GM21526 (cell line): ENCODE measurements around the gene SELPLG.
"Not testable (repeated sequence)": the region's sequence is repeated elsewhere in the genome, so short reads cannot be mapped to it uniquely, and the experiment has no call there.

Experiments
- ATAC-seq: cut with Tn5 transposase; IDR thresholded peaks from one replicate; pipeline ENCODE4 v1.9.1; 2021; ENCODE audit warnings: moderate library complexity; ENCODE audit not compliant: unreplicated experiment, low FRiP score

Gene SELPLG

DNA sequence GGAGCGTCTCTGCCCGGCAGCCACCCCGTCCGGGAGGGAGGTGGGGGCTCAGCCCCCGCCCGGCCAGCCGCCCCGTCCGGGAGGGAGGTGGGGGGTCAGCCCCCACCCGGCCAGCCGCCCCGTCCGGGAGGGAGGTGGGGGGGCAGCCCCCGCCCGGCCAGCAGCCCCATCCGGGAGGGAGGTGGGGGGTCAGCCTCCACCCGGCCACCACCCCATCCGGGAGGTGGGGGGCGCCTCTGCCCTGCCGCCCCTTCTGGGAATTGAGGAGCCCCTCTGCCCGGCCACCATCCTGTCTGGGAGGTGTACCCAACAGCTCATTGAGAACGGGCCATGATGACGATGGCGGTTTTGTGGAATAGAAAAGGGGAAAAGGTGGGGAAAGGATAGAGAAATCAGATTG lies 22.6 kb upstream of the SELPLG start:
- ATAC-seq, result not testable (repeated sequence)

DNA sequence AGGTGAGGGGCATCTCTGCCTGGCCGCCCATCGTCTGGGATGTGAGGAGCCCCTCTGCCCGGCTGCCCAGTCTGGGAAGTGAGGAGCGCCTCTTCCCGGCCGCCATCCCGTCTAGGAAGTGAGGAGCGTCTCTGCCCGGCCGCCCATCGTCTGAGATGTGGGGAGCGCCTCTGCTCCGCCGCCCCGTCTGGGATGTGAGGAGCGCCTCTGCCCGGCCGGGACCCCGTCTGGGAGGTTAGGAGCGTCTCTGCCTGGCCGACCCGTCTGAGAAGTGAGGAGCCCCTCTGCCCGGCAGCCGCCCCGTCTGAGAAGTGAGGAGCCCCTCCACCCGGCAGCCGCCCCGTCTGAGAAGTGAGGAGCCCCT lies 22.1 kb upstream of the SELPLG start:
- ATAC-seq, result not testable (repeated sequence)

DNA sequence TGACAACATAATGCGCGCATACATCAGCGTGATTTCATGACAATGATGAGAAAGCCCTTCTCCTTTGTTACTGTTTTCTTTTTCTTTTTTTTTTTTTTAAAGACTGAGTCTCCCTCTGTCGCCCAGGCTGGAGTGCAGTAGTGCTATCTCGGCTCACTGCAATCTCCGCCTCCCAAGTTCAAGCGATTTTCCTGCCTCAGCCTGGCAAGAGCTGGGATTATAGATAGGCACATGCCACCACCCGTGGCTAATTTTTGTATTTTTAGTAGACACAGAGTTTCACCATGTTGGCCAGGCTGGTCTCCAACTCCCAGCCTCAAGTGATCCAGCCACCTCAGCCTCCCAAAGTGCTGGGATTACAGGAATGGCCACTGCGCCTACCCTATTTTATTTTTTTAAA lies 20.9 kb upstream of the SELPLG start:
- ATAC-seq, result not testable (repeated sequence)

DNA sequence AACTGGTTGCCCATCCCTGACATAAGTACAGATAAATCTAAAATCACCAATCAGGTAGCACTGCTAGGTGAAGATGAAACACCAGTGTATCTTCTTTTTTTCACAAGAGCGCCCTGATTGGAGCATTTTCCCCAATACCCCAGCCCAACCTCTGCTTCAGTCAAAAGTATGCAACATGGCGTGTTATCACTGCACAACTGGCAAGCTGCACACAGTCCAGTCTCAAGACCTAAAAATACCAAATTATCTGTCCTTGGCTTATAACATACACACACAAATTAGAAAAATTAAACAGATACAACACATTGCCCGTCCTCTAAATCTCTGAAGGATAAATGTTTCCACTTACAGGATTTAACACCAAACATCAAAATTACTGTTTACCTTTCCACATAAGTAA lies 20.2 kb upstream of the SELPLG start:
- no peak for ATAC-seq

DNA sequence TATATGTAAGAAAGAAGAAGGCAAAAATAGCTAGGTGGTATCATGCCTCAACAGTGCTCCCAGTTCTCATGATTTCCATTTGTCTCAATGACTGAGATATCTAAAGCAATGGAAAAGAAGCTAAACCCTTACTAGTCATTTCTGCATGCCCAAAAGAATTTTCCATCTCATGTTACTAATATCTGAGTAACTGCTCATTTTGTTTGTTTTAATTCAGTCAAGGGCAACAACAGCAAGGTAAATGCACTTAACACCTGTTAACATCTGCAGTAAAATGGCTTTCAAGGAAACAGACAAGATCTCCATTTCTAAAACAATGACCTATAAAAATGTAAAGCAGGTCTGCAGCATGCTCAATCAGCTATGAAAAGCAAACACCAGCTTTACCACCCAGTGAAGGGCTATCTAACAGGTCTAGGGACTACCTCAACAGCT lies 19.4 kb upstream of the SELPLG start:
- no peak for ATAC-seq

DNA sequence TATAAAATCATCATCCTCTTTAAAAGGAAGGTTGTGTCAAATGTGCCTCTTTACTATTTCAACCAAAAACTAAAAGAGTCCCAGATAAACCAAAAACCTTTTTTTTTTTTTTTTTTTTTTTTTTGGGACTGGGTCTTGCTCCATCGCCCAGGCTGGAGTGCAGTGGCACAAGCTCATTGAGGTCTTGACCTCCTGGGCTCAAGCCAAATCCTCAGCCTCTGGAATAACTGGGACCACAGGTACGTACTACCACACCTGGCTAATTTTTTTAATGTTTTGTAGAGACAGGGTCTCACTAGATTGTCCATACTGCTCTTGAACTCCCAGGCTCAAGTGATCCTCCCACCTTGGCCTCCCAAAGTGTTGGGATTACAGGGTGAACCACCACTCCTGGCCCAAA lies 16.4 kb upstream of the SELPLG start:
- no peak for ATAC-seq

DNA sequence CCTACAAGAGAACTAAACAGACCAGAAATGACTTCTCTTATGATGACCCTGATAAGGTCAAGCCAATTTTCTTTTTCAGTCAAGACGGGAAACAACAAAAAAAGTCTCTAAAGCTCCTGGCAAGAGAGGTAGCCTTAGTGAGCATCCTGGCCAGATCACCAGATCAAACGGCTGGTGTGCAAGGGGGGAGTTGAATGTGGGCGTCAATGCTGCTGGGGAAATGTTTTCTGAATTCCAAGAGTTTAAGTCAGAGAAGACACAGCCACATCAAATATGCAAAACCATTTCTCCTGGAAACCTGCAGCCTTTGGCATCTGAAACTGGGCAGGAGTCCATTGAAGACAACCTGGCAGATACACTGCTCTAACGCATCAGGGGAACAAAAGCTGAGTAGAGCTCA lies 16.0 kb upstream of the SELPLG start:
- ATAC-seq, result no peak

DNA sequence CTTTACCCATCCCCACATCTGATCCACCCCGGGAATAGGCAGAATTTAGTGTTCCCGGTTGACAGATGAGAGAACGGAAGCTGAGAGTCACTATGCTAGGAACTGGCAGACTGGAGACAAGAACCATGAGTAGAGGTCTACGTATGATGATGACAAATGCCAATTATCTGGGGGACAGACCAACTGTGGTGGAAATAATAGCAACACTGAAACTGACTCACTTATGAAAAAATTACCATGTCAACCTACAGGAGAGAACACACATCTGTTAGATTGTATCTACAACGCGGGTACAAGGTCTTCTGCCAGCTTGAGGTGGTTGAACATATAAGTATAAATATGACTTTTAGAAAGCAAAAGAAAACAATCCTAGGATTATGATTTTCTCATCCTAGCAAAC lies 15.4 kb upstream of the SELPLG start:
- no peak for ATAC-seq

DNA sequence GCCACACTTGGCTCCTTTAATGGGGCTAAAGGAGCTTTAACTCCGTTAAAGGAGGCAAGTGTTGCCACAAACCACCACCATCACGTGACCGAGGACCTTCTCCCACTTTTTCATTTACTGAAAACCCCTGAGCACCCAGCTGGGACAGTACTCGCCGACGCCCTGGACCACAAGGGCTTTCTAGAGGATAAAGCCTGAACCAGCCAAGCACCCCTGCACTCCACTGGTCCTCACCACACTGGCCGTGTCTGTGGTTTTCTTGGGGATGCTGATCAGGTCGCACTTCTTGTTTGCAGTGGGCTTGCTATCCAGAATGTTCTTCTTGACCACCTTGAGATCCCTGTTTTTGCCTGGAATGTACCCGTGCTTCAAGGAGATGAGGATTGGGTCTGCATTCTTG lies 14.7 kb upstream of the SELPLG start:
- no peak for ATAC-seq

DNA sequence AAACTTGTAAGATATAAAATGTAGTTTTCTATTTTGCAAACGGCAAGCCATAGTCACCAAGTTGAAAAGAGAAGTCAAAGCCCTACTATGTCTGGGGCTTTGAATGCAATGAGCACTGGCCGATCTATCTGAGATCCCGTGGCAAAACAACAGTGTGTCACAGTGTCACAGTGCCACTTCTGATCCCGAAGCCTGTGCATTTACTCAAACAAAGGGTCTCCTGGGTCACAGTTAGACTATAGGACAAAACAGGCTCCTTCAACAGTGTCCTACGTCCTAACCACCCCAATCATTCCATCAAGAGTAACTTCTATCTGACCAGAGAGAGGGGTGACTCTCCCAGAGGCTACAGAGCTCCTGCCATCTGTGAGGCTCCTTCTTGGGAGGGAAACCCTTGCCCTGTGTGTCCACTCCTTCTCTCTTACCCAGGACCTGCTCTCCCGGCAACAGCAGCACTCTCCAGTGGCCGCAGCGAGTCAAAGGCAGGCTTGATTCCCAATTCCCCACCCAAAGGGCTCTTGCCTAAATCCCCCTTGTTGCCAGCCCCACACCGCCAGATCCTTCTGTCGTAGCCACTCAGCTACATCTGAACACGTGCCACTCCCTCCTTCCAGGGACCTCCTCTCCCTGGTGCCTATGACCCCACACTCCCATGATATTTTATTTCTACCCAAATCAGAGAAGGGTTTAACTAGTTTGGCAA lies 14.0 kb upstream of the SELPLG start:
- ATAC-seq, result no peak

DNA sequence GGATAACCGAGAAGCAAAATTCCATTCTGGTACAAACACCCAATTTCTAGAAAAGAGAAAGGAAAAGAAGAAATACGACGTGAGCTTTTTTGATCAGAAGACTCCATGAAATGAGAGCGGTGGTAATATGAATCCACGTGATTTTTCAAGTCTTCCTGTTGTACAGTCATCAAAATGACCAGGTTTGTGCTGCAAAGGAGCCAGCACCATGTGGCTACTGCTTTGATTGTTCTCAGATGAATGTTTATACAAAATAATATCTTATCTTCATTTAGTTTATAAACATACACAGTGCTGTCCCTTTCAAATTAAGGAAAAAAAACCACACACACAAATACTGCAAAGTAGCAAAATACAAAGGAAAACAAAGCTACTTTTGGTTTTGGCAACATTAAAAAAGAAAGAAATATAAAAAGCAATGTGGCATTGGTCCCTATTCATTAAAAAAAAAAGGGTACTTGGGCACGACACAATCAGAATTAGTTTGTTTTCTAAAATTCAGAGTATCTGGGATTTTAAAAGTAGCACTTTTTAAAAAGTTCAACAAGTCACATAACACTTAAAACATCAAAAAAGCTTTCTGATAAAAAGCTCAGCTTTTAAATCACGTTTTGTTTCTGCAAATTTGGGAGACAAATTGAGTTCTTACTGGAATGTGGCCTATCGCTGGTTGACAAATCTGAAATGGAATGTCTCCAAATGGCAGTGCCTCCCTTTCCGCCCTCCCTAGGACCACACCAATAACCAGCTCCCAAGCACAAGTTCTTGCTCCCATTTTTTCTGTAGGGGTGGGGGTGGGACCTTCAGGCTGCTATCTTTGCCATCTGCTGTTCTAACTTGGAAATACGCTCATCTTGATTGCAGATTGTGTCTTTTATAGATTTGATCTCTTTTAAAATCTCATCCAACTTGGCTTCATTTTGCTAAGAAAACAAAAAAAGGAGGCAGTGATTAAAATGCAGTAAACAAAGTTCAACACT lies 13.2 kb upstream of the SELPLG start:
- ATAC-seq, result no peak

DNA sequence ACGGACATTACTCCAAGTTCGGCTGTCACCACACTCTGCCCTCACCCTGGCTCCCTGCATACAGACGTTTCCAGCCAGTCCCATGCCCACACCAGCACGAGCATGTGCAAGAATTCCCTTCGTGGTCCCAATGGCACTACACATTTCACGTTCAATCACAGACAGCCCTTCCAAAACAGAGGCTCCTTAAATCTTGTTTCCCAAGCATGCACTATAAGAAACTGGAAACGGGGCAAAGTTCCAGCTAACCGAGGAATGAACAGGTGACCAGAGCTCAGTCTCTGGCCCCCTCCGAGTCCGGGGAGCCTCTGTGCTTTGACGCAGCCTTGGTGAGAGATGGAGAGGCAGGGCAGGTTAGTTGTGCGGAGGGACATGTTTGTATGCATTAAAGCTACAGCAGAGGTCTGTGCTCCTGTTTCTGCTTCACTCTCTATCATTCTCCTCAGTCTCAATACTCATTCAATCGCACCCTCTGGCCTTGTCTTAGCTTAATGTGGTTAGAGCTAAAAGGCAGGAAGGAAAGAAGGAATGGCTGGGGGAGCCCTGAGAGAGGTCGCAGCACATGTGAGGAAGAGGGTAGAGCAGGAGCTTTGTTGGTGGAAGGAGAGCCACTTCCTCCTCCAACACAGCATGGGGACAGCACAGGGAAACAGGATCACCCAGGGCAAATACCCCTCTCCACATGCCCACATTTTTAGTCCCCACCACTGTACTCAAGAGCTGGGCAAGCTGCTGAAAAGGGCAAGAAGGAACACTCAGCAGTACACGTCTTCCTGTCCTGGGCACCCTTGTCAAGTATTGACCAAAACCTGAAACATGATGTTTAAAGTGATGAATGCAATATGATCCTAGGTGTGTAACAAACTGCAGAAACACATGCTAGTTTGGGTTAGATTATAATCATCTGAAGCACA lies 12.2 kb upstream of the SELPLG start:
- ATAC-seq, result no peak

DNA sequence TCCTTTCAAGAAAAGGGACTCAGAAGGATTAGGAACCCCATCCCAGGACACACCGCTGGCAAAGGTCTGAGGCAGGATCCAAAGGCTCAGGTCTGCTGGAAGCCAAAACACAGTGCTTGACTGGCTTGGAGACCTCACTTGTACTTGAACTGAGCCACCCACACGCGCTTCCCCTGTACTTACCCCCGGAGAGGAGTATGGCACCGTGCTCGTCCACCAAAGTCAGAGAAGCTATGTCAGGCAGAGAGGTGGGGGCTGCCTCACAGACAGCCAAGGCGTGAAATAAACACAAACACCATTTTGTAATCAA lies 11.1 kb upstream of the SELPLG start:
- ATAC-seq, result no peak

DNA sequence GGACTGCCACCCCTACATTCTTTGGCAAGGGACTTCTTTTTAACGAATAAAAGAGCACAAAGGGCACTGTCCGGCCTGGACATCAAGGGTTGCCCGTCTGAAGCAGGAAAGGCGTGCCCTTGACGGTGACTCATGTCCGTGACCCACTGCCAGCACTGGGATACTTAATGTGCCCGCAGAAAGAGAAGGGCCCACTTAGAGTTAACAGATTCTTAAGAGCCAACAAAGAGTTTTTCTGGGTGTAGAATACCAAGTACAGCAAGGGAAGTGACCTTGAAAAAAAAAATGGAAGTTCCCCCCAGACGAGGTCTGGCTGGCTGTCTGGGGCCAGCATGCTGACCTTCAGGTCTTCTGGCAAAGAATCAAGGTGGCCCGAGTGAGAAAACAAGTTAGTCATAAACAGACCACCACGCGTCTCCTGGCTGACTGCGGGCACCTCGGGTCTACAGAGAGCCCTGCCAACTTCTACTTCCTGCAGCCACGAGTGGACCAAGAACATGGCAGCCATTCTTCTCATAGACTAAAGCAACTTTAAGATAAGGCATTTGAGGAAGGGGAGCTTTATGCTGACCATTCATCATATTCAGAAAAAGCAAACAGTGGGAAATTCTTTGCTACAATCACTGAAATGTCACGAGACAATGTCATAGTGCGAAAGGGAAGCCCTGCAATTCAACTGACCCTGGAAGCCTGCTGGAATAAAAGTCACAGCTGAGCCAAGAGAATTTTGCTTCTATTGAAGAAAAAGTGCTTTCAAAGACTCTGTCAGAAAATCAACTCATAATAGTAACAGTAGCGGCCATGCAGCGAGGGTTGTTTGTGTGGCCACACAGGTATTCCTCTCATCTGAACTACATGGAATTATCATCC lies 10.5 kb upstream of the SELPLG start:
- ATAC-seq, result no peak

DNA sequence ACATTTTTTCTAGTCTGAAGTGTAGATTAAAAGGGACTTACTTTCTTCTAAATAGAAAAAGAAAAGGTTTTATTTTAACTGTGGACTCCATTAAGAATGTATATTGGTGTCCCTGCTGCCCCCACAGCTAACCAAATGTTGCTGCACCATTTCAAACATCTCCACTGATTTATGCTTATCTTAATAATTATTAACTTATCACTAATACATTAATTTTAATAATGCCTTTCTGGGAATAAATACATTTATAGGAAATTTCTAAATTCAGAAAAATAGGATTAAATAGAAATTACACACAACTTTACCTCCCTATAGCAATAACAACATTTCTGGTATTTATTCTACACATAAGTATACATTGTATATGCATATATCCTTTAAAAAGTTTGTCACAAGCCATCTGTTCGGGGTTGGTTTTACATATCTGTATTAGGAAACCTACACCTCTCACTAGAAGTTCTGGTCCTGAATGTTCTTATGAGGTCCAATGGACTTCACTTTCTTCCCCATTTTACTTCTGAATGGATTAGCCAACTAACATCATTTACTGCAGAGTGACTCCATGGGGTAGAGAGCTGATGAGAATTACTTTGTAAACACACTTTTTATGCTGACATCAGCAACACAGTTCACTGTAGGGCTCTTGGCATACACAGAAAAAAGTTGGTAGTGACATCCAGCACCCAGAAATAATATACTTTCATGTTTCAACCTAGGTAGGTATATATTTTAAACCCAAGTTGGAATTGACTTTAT lies 9.4 kb upstream of the SELPLG start:
- ATAC-seq, result no peak

DNA sequence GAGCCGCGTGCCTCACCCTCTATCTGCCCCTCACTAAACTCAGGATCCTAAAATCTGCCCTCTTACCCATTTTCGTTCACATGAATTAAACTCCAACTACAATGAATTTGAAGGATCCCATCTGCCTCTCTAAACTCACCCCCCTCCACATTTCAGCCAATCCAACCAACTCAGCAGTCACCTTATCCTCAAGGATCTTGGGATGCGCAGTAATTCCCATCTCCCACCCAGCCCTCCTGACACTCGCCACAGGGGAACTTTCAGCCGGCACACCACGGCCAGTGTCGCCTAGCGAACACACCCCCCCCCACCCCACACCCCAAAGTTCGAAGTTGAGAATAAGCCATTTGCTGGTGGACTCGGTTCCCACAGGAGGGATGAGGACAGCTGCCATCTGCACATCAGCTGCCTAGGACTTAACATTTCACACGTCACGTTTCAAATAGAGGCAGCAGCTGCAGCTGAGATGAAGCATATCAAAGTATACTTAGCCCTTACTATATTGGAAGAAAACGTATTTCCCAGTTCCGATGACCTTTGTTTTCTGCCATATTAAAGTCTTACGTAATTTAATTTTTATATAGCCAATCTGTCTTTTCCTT lies 8.7 kb upstream of the SELPLG start:
- ATAC-seq, result no peak

DNA sequence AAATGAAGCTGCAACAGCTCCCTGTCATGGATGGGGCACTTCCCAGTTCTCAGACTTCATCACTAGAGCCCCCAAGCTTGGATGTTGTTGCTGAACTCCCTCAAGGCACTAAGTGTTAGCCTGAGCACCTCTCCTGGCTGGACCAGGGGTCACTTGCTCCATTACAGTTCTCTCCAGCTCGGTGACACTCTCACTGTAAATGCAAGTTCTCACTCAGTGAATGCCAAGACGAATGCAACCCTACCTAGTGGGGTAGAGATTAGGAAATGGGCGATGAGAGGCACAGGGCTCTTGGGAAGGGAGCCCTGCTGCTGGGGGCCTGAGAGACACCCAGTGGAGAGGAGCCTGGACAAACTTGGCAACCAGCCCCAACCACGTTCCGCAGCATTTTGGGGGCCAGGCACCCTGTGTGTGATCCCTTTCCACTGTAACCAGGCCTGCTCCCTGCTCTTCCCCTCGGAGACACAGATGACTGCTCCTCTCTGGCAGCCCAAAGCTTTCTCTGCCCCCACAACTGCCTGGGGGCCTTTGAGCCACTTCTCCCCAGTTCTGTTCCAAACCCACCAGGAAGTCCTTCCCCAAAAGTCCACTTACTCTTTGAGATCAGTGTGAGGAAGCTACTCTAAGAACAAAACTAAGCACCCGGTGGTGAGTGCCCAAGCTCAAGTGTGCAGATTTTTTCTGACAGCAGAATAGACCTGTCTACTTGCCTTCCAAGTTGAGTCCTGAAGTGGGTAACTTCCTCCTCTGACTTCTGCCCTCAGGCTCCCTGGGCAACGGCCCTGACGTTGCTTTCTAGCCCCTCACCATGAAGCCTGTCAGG lies 8.0 kb upstream of the SELPLG start:
- no peak for ATAC-seq

DNA sequence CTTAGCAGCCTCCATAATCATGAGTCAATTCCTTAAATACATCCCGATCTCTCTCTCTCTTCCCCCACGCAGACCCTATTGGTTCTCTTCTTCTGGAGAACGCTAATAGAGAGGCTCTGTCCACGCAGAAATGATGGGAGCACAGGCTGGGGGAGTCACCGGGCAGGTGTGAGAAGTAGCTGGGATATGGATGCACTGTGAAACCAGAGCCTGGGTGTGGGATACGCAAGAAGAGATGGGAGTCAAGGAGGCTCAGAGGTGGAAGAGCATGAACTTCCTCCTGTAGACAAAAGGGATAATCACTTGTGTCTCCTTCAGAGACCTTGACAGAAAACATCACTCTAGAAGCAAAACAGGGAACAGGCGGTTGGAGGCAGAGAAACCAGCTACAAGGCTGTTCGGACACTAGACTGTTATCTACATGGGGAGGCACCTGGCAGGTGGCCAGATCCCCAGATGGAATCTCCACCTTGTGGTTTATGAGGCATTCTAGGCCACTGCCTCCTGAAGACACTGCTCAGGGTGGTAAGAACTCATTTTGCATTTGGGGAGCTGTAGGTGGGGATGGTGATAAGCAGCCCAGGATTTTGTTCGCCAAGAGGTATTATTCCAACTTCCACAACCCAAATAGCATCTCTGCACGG lies 7.2 kb upstream of the SELPLG start:
- ATAC-seq, result no peak
